NT2/D1 (cell line): Measurements from ENCODE around the gene ARL15.

Experiments used
- DNase-seq: peaks from one replicate; pipeline ENCODE4 v3.0.0-alpha.2; 2011; ENCODE audit warnings: low read depth, low spot score
- H3K27me3 ChIP-seq: 2 replicates; pipeline ENCODE4 v1.6.0; 2011; ENCODE audit warnings: mild to moderate bottlenecking; ENCODE audit not compliant: insufficient read length, insufficient read depth
- H3K36me3 ChIP-seq: 2 replicates; pipeline ENCODE4 v1.6.1; 2011; ENCODE audit warnings: mild to moderate bottlenecking, low read length, mixed read lengths; ENCODE audit not compliant: insufficient read depth, insufficient read length
- H3K4me1 ChIP-seq: 2 replicates; pipeline ENCODE4 v1.5.1; 2011; ENCODE audit not compliant: insufficient read depth, insufficient read length
- H3K4me3 ChIP-seq: 2 replicates; pipeline ENCODE4 v1.5.1; 2011; ENCODE audit warnings: low read depth; ENCODE audit not compliant: insufficient read length
- H3K9ac ChIP-seq: 2 replicates; pipeline ENCODE4 v1.6.0; 2011; ENCODE audit warnings: low read depth; ENCODE audit not compliant: insufficient read length
- H3K9me3 ChIP-seq: 2 replicates; pipeline ENCODE4 v1.5.1; 2011; ENCODE audit warnings: mild to moderate bottlenecking, low read length; ENCODE audit not compliant: insufficient read depth
- SUZ12 ChIP-seq: IDR thresholded peaks from 2 replicates; pipeline ENCODE4 v1.6.1; 2011; ENCODE audit not compliant: insufficient read length, insufficient read depth; ENCODE audit errors: extremely low read depth
- YY1 ChIP-seq: IDR thresholded peaks from 2 replicates; pipeline ENCODE4 v1.6.1; 2011; ENCODE audit not compliant: insufficient read length, insufficient read depth
- ZNF274 ChIP-seq: IDR thresholded peaks from 2 replicates; pipeline ENCODE4 v1.6.1; 2011; ENCODE audit warnings: mild to moderate bottlenecking, low read depth, low read length

The ARL15 gene

DNA sequence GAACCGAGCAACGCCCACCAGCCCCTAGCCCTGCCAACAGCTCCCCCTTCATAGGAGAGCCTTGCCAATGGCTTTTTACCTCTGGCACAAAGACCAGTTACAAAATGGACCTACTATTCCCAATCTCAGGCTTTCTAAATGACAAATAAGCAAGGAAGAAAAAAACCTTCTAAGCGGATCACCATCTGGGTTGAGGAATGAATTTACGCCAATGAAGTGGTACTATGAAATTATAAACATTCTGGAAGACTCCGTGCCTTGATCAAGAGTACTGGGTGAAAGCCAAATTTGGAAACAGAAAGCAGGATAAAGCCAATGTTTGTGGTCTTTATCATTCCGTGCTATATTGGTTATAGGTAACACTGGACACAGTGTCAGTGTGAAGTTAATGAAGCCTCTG lies 378.0 kb downstream of the ARL15 start:
- Histone ChIP-seq H3K9me3 (no peaks in the 10 kb centered on the region), H3K4me3 (no peak overlapping the region), H3K27me3 (no peaks in the 10 kb centered on the region), H3K36me3 (no peaks in the 10 kb centered on the region), H3K4me1 (no peaks in the 10 kb centered on the region), H3K9ac (no peak overlapping the region)
- DNase-seq, result no peak
- TF ChIP-seq SUZ12 (no peak), ZNF274 (no peak), YY1 (no peak)

DNA sequence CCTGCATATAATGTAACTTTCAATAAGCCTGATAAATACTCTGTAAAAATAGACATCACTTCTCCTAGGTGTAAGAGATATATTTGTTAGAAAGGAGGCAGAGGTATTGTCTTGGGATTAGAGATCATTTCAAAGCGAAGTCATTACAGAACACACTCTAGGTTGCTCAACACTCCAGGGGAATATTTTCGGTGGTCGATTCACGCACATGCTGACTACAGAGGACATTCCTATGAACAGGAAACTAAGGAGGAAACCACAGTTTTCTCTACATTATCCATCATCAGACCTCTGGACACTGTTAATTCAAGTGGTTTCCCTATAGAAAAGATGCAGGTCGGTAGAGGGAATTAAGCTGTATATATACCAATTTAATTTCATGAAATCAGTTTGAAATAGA lies 379.9 kb downstream of the ARL15 start:
- no peak for DNase-seq
- no peak for TF ChIP-seq YY1
- no peak for TF ChIP-seq SUZ12
- TF ChIP-seq ZNF274, result no peak
- H3K4me1 ChIP-seq, result no peaks in the 10 kb centered on the region

DNA sequence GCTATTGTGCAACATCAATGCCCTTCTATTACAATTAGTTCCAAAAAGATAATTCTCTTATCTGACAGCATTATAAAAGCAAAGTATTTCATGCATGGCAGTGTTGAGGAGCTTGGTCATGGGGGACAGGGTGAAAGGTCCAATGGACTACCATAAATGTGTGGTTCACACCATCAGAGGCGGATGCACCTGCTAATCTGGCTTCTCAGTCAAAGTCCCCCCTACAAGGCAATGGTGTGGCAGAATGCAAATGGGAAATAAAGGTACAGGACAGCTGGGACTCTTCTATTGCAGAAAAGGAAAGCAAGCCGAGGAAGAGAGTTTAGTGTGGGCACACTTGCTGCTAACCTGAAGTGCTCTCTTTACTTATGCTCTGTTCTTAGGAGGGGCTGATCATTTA lies 380.8 kb downstream of the ARL15 start:
- TF ChIP-seq ZNF274 (no peak), YY1 (no peak), SUZ12 (no peak)
- H3K4me3 ChIP-seq, result no peak overlapping the region
- no peaks in the 10 kb centered on the region for H3K36me3 ChIP-seq
- DNase-seq, result no peak
- no peaks in the 10 kb centered on the region for H3K4me1 ChIP-seq
- no peaks in the 10 kb centered on the region for H3K9me3 ChIP-seq
- H3K27me3 ChIP-seq, result no peaks in the 10 kb centered on the region
- no peak overlapping the region for H3K9ac ChIP-seq

More for the DNA sequence above, 379.9 kb downstream of the ARL15 start:
- H3K4me3 ChIP-seq, result no peak overlapping the region
- H3K36me3 ChIP-seq, result no peaks in the 10 kb centered on the region
- no peaks in the 10 kb centered on the region for H3K27me3 ChIP-seq
- H3K9me3 ChIP-seq, result no peaks in the 10 kb centered on the region
- no peak overlapping the region for H3K9ac ChIP-seq

DNA sequence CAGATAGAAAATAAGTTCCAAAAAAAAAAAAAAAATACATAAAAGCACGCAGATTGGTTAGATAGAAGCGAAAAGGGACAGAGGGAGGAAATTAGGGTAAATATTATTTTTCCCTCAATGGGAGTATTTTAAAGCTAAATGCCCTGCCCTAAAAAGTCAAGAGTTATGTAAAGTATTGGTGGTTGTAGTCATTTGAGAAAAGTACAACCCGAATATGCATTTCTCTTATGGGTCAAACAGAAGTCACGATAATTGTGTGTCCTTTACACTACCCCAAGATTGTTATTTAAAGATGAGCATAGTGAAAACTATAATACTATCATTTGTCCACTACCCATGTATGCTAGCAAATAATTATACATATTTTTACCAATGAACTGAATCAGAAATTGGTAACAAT lies 381.2 kb downstream of the ARL15 start:
- no peak overlapping the region for H3K9ac ChIP-seq
- no peak overlapping the region for H3K4me3 ChIP-seq
- TF ChIP-seq ZNF274 (no peak), SUZ12 (no peak), YY1 (no peak)
- H3K27me3 ChIP-seq, result no peaks in the 10 kb centered on the region
- DNase-seq, result no peak
- H3K9me3 ChIP-seq, result no peaks in the 10 kb centered on the region
- H3K36me3 ChIP-seq, result no peaks in the 10 kb centered on the region
- H3K4me1 ChIP-seq, result no peaks in the 10 kb centered on the region

DNA sequence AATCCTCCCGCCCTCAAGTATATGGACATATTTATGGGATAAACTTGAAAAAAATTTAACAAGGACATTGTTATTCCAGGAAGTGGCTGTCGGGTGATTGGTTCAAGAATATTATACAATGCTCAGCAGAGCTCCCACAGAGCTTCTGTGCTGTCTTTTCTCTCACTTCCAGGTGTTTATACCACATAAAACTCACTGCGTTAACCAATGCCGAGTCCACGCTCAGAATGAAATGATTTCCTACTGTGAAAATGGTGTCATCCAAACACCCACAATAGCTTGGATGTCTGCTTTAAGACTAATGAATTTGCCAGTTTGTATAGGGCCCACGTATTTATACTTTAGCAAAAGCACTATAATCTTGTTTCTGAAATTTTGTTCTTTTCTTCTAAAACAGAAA lies 381.7 kb downstream of the ARL15 start:
- H3K4me1 ChIP-seq, result no peaks in the 10 kb centered on the region
- no peaks in the 10 kb centered on the region for H3K9me3 ChIP-seq
- no peak overlapping the region for H3K9ac ChIP-seq
- no peaks in the 10 kb centered on the region for H3K36me3 ChIP-seq
- DNase-seq, result no peak
- TF ChIP-seq YY1 (no peak), SUZ12 (no peak), ZNF274 (no peak)
- no peaks in the 10 kb centered on the region for H3K27me3 ChIP-seq
- H3K4me3 ChIP-seq, result no peak overlapping the region

DNA sequence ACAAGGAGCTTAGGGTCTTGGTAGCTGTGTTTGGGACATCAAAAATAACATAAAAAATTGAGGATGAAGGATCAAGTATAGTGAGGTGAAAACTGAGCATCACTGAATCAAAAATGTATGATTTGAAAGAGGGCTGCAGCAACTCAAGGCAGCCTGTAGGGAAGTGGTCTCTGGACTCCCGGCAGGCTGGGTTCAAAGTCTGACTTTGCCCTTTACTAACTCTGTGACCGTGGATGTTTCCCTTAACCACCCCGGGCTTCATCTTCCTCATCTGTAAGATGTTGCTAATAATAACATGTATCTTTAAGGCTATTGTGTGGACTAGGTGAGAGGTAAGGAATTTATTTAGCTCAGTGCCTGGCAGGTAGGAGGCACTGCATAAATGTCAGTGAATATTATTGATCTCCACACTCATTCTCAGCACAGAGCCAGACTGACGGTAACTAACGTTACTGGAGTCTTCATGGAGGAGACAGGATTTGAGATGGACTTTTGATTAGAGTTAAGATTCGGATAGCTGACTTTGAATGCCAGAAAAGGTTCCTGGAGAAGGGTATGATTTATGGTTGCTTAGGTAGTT lies 382.6 kb downstream of the ARL15 start:
- DNase-seq, result no peak
- Histone ChIP-seq H3K36me3 (no peaks in the 10 kb centered on the region), H3K4me1 (no peaks in the 10 kb centered on the region), H3K27me3 (no peaks in the 10 kb centered on the region), H3K9ac (no peak overlapping the region), H3K4me3 (no peak overlapping the region), H3K9me3 (no peaks in the 10 kb centered on the region)
- TF ChIP-seq ZNF274 (no peak), YY1 (no peak), SUZ12 (no peak)

DNA sequence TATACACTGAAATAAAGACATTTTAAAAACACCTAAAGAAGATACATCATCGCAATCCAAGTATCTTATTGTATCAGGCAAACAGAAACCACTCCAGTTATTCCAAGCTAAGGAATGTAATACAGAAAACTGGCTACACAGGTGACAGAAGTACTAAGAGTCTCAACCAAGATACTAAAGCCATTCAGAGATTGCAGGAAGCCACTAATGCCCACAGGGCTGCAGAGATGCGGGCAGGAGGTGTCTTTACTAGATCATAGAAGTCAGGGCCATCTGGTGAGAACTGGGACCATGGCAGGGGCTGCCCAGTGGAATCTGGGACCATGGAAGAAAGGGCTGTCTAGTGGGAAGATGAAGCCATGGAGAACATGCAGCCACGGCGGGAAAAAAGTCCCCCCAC lies 384.3 kb downstream of the ARL15 start:
- Histone ChIP-seq H3K27me3 (no peaks in the 10 kb centered on the region), H3K4me3 (no peak overlapping the region), H3K36me3 (no peaks in the 10 kb centered on the region), H3K9ac (no peak overlapping the region), H3K9me3 (no peaks in the 10 kb centered on the region), H3K4me1 (no peaks in the 10 kb centered on the region)
- DNase-seq, result no peak
- no peak for TF ChIP-seq ZNF274
- TF ChIP-seq SUZ12, result no peak
- TF ChIP-seq YY1, result no peak

DNA sequence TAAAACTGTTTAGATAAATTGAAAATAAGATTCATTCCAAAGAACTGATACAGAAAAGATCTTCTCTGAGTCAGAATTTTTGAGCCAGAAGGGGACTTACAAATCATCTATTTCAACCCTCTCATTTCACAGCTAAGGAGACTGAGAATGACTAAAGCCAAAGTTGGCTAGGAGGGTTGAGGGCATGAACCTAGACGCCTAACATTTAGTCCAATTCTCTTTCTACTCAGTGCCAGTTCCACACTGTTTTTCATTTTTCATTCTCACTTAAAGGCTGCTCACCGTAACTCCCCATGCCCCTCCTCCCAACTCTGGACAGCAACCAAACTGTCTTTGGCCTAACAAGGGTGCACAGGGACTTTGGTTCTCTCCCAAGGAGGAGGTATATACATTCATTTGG lies 386.0 kb downstream of the ARL15 start:
- no peak for DNase-seq
- TF ChIP-seq SUZ12 (no peak), YY1 (no peak), ZNF274 (no peak)
- Histone ChIP-seq H3K36me3 (no peaks in the 10 kb centered on the region), H3K9me3 (no peaks in the 10 kb centered on the region), H3K9ac (no peak overlapping the region), H3K27me3 (no peaks in the 10 kb centered on the region), H3K4me3 (no peak overlapping the region), H3K4me1 (no peaks in the 10 kb centered on the region)
